WI38 (cell line): ENCODE results near the gene AARS2.
"Not testable (repeated sequence)": the region's sequence is repeated elsewhere in the genome, so short reads cannot be mapped to it uniquely, and the experiment has no call there.

Source experiments
- H3K4me3 ChIP-seq: 2 replicates; pipeline ENCODE4 v1.5.1; 2011; ENCODE audit warnings: low read depth, mild to moderate bottlenecking, control low read depth, low read length
- CTCF ChIP-seq: IDR thresholded peaks from 2 replicates; pipeline ENCODE4 v1.5.1; 2012; ENCODE audit warnings: low read depth, mild to moderate bottlenecking, control low read depth, low read length

The AARS2 gene

GRCh38 chr6:44338228-44339122, 25.3 kb upstream of the AARS2 start:
- TF ChIP-seq CTCF: peak; percentile 62
- H3K4me3 ChIP-seq: no peak overlapping the region

- H3K4me3 ChIP-seq: no peak overlapping the region
- no peak for TF ChIP-seq CTCF
Measured at GRCh38 chr6:44335631-44336030, 22.5 kb upstream of the AARS2 start.

GRCh38 chr6:44333942-44334341, 20.8 kb upstream of the AARS2 start:
- H3K4me3 ChIP-seq: no peak overlapping the region
- no peak for TF ChIP-seq CTCF

- H3K4me3 ChIP-seq: no peak overlapping the region
- no peak for TF ChIP-seq CTCF
Measured at GRCh38 chr6:44333273-44333919, 20.2 kb upstream of the AARS2 start.

- no peak overlapping the region for H3K4me3 ChIP-seq
- no peak for TF ChIP-seq CTCF
Measured at GRCh38 chr6:44332585-44332984, 19.4 kb upstream of the AARS2 start.

- H3K4me3 ChIP-seq: no peak overlapping the region
- TF ChIP-seq CTCF: no peak
Measured at GRCh38 chr6:44329858-44330257, 16.7 kb upstream of the AARS2 start.

GRCh38 chr6:44328203-44328602, 15.1 kb upstream of the AARS2 start:
- not testable (repeated sequence) for H3K4me3 ChIP-seq
